ENCODE results near the gene GDF7.

Gene GDF7

GRCh38 chr2:20677301-20678085 lies 10.5 kb downstream of the GDF7 start:
- H3K9me3 ChIP-seq (ENCODE audit: insufficient read depth, low read length) = no peaks in the 10 kb centered on the region
- H2AFZ ChIP-seq (ENCODE audit: low read depth, low read length) = no peak overlapping the region
- peaks cover 69% of the 10 kb centered on the region for H3K4me1 ChIP-seq (ENCODE audit: low read length)
- H3K4me3 ChIP-seq (ENCODE audit: low read length) = peak overlapping the region; percentile 66
- H3K79me2 ChIP-seq (ENCODE audit: low read length) = peaks cover 45% of the 10 kb centered on the region
- peak overlapping the region; percentile 77 for H3K9ac ChIP-seq (ENCODE audit: low read length)
- no peaks in the 10 kb centered on the region for H4K20me1 ChIP-seq (ENCODE audit: insufficient read depth, low read length)
- peak overlapping the region; percentile 99 for H3K27ac ChIP-seq (ENCODE audit: low read length)
- H3K4me2 ChIP-seq (ENCODE audit: low read length) = peak overlapping the region; percentile 89
- peaks cover 60% of the 10 kb centered on the region for H3K36me3 ChIP-seq (replicated peaks; ENCODE audit: low read depth, low read length)
- H3K27me3 ChIP-seq (ENCODE audit: low read depth, low read length) = no peaks in the 10 kb centered on the region
- TF ChIP-seq CTCF (IDR thresholded peaks at IDR 0.05; ENCODE audit: low read depth, low read length) (peak; percentile 53), EZH2phosphoT487 (IDR thresholded peaks at IDR 0.05; ENCODE audit: low read depth) (no peak)

GRCh38 chr2:20678086-20678395 lies 11.1 kb downstream of the GDF7 start:
- Histone ChIP-seq H3K79me2 (ENCODE audit: low read length) (peaks cover 39% of the 10 kb centered on the region), H3K4me3 (ENCODE audit: low read length) (peak overlapping the region; percentile 66), H3K9me3 (ENCODE audit: insufficient read depth, low read length) (no peaks in the 10 kb centered on the region), H2AFZ (ENCODE audit: low read depth, low read length) (no peak overlapping the region), H3K4me1 (ENCODE audit: low read length) (peaks cover 63% of the 10 kb centered on the region), H3K27me3 (ENCODE audit: low read depth, low read length) (no peaks in the 10 kb centered on the region), H3K9ac (ENCODE audit: low read length) (peak overlapping the region; percentile 77), H3K27ac (ENCODE audit: low read length) (peak overlapping the region; percentile 99), H3K36me3 (replicated peaks; ENCODE audit: low read depth, low read length) (peaks cover 59% of the 10 kb centered on the region), H4K20me1 (ENCODE audit: insufficient read depth, low read length) (no peaks in the 10 kb centered on the region), H3K4me2 (ENCODE audit: low read length) (peak overlapping the region; percentile 89)
- TF ChIP-seq EZH2phosphoT487 (IDR thresholded peaks at IDR 0.05; ENCODE audit: low read depth) = no peak
- no peak for TF ChIP-seq CTCF (IDR thresholded peaks at IDR 0.05; ENCODE audit: low read depth, low read length)

- peaks cover 52% of the 10 kb centered on the region for H3K36me3 ChIP-seq (replicated peaks; ENCODE audit: low read depth, low read length)
- peak overlapping the region; percentile 66 for H3K4me3 ChIP-seq (ENCODE audit: low read length)
- H2AFZ ChIP-seq (ENCODE audit: low read depth, low read length) = no peak overlapping the region
- H3K27ac ChIP-seq (ENCODE audit: low read length) = peak overlapping the region; percentile 99
- no peaks in the 10 kb centered on the region for H3K27me3 ChIP-seq (ENCODE audit: low read depth, low read length)
- TF ChIP-seq EZH2phosphoT487 (IDR thresholded peaks at IDR 0.05; ENCODE audit: low read depth) (no peak), CTCF (IDR thresholded peaks at IDR 0.05; ENCODE audit: low read depth, low read length) (no peak)
- H4K20me1 ChIP-seq (ENCODE audit: insufficient read depth, low read length) = no peaks in the 10 kb centered on the region
- peaks cover 56% of the 10 kb centered on the region for H3K4me1 ChIP-seq (ENCODE audit: low read length)
- H3K9me3 ChIP-seq (ENCODE audit: insufficient read depth, low read length) = no peaks in the 10 kb centered on the region
- peak overlapping the region; percentile 89 for H3K4me2 ChIP-seq (ENCODE audit: low read length)
- H3K9ac ChIP-seq (ENCODE audit: low read length) = peak overlapping the region; percentile 77
- peaks cover 32% of the 10 kb centered on the region for H3K79me2 ChIP-seq (ENCODE audit: low read length)
Observed at GRCh38 chr2:20678780-20679179, 11.8 kb downstream of the GDF7 start.

GRCh38 chr2:20680744-20681375 lies 13.9 kb downstream of the GDF7 start:
- no peaks in the 10 kb centered on the region for H4K20me1 ChIP-seq (ENCODE audit: insufficient read depth, low read length)
- no peaks in the 10 kb centered on the region for H3K27me3 ChIP-seq (ENCODE audit: low read depth, low read length)
- no peak overlapping the region for H2AFZ ChIP-seq (ENCODE audit: low read depth, low read length)
- H3K36me3 ChIP-seq (replicated peaks; ENCODE audit: low read depth, low read length) = peaks cover 51% of the 10 kb centered on the region
- no peak overlapping the region for H3K27ac ChIP-seq (ENCODE audit: low read length)
- peaks cover 18% of the 10 kb centered on the region for H3K79me2 ChIP-seq (ENCODE audit: low read length)
- H3K9me3 ChIP-seq (ENCODE audit: insufficient read depth, low read length) = no peaks in the 10 kb centered on the region
- H3K4me3 ChIP-seq (ENCODE audit: low read length) = no peak overlapping the region
- TF ChIP-seq CTCF (IDR thresholded peaks at IDR 0.05; ENCODE audit: low read depth, low read length) (no peak), EZH2phosphoT487 (IDR thresholded peaks at IDR 0.05; ENCODE audit: low read depth) (no peak)
- H3K9ac ChIP-seq (ENCODE audit: low read length) = no peak overlapping the region
- peaks cover 35% of the 10 kb centered on the region for H3K4me1 ChIP-seq (ENCODE audit: low read length)
- H3K4me2 ChIP-seq (ENCODE audit: low read length) = no peak overlapping the region
